Endothelial cell of umbilical vein (primary cell): ENCODE results near the gene SCAPER. TPM values are rescaled to one million over a fixed set of nuclear protein-coding genes. Genes with fewer than 3 reads are reported as not detected.

ENCODE experiments used
- BruUV-seq: library from RNA; stranded (reverse); fragments of 400-500 nt; replicated peaks from 2 replicates; lab custom pipeline; 2021; lab: Mats Ljungman, UMichigan
- CTCF ChIA-PET: fragments of 300-600, 350-600 bp; sonication (Branson Sonifier 250); formaldehyde crosslinking; loops from one replicate; lab custom pipeline; 2021; ENCODE audit warnings: antibody characterized with exemption, inconsistent platforms; lab: Charles Lee
- POLR2A ChIA-PET: fragments of 300-600, 350-600 bp; sonication (Branson Sonifier 250); formaldehyde crosslinking; loops from one replicate; lab custom pipeline; 2021; ENCODE audit warnings: antibody characterized with exemption, inconsistent platforms; lab: Charles Lee
- DNase-seq: peaks from one replicate; pipeline ENCODE4 v3.0.0-alpha.2; 2011; ENCODE audit warnings: low read depth, low spot score
- FAIRE-seq: peaks from 2 replicates; lab custom pipeline; 2011; peaks lifted over from hg19 to GRCh38; lab: Jason Lieb, UNC
- H2AFZ ChIP-seq: 2 replicates; pipeline ENCODE4 v1.6.0; 2012; ENCODE audit warnings: low read depth, low read length, control low read depth, inconsistent platforms
- H3K27ac ChIP-seq: 2 replicates; pipeline ENCODE4 v1.5.1; 2011; ENCODE audit warnings: low read depth, mild to moderate bottlenecking, control low read depth, low read length, moderate library complexity; ENCODE audit not compliant: insufficient read depth
- H3K27me3 ChIP-seq, 2 experiments: 2 replicates each; pipeline versions ENCODE4 v1.6.0 to v1.6.1; 2011; ENCODE audit warnings: low read length in 2 of 2, mixed read lengths in 1 of 2; ENCODE audit not compliant: control insufficient read depth in 2 of 2, insufficient read depth in 2 of 2
- H3K36me3 ChIP-seq, 2 experiments: 2 replicates in 1 of 2; 3 replicates in 1 of 2; pipeline ENCODE4 v1.5.1; 2011; ENCODE audit warnings: low read length in 2 of 2, mild to moderate bottlenecking in 1 of 2, moderate library complexity in 1 of 2; ENCODE audit not compliant: control insufficient read depth in 2 of 2, insufficient read depth in 2 of 2; ENCODE audit errors: extremely low read depth in 1 of 2
- H3K4me1 ChIP-seq: 3 replicates; pipeline ENCODE4 v1.5.1; 2011; ENCODE audit warnings: mild to moderate bottlenecking, low read length; ENCODE audit not compliant: control insufficient read depth, insufficient read depth; ENCODE audit errors: extremely low read depth
- H3K4me2 ChIP-seq: 2 replicates; pipeline ENCODE4 v1.6.1; 2011; ENCODE audit warnings: low read length, control low read depth, mixed read lengths; ENCODE audit not compliant: insufficient read depth
- H3K4me3 ChIP-seq, 3 experiments: fragments of 200-600 bp in 1 of 3; sonication (generic), shearing (Covaris generic) in 1 of 3; replicated peaks in 1 of 3; 2 replicates each; pipeline ENCODE4 v1.5.1; 2011 to 2016; ENCODE audit warnings: control low read depth in 3 of 3, low read length in 3 of 3, mild to moderate bottlenecking in 2 of 3, inconsistent platforms in 1 of 3, low read depth in 1 of 3, moderate library complexity in 1 of 3; ENCODE audit not compliant: insufficient read depth in 1 of 3
- H3K79me2 ChIP-seq: 2 replicates; pipeline ENCODE4 v1.6.0; 2012; ENCODE audit warnings: low read length, inconsistent platforms; ENCODE audit not compliant: control insufficient read depth, insufficient read depth
- H3K9ac ChIP-seq: replicated peaks from 2 replicates; pipeline ENCODE3; 2011; ENCODE audit warnings: low read length, control low read depth; ENCODE audit not compliant: insufficient read depth; ENCODE audit errors: extremely low read depth
- H3K9me1 ChIP-seq: replicated peaks from 3 replicates; pipeline ENCODE4 v1.6.0; 2011; ENCODE audit warnings: mild to moderate bottlenecking, low read length; ENCODE audit not compliant: control insufficient read depth, insufficient read depth; ENCODE audit errors: extremely low read depth
- H3K9me3 ChIP-seq: replicated peaks from 2 replicates; pipeline ENCODE4 v1.5.1; 2012; ENCODE audit warnings: low read length, inconsistent platforms; ENCODE audit not compliant: control insufficient read depth, insufficient read depth
- H4K20me1 ChIP-seq: replicated peaks from 2 replicates; pipeline ENCODE3; 2011; ENCODE audit warnings: mild to moderate bottlenecking, low read length; ENCODE audit not compliant: control insufficient read depth, insufficient read depth; ENCODE audit errors: extremely low read depth
- CTCF ChIP-seq, 2 donors: IDR thresholded peaks; 1 replicate in 1 of 2; 2 replicates in 1 of 2; pipeline ENCODE4 v1.5.1; 2011; ENCODE audit warnings: low read length in 2 of 2, mild to moderate bottlenecking in 2 of 2, moderate library complexity in 2 of 2, control low read depth in 1 of 2, inconsistent platforms in 1 of 2, low read depth in 1 of 2; ENCODE audit not compliant: insufficient read depth in 1 of 2; ENCODE audit errors: extremely low read depth in 1 of 2
- EZH2 ChIP-seq: IDR thresholded peaks from 2 replicates; pipeline ENCODE4 v1.6.1; 2012; ENCODE audit warnings: borderline replicate concordance, low read depth, mild to moderate bottlenecking, moderate library complexity, low read length, inconsistent platforms; ENCODE audit not compliant: severe bottlenecking
- FOS ChIP-seq: IDR thresholded peaks from 2 replicates; pipeline ENCODE4 v1.6.1; 2011; ENCODE audit warnings: mild to moderate bottlenecking, low read length, moderate library complexity, borderline replicate concordance; ENCODE audit not compliant: insufficient read depth
- GATA2 ChIP-seq: IDR thresholded peaks from 2 replicates; pipeline ENCODE4 v1.7.0; 2011; ENCODE audit warnings: low read depth, mild to moderate bottlenecking, moderate library complexity, mixed read lengths, low read length; ENCODE audit not compliant: insufficient read length, insufficient read depth
- JUN ChIP-seq: IDR thresholded peaks from 2 replicates; pipeline ENCODE4 v1.6.1; 2011; ENCODE audit warnings: borderline replicate concordance, low read depth; ENCODE audit not compliant: insufficient read length, insufficient read depth
- MAX ChIP-seq: IDR thresholded peaks from 2 replicates; pipeline ENCODE4 v1.6.1; 2011; ENCODE audit not compliant: insufficient read depth, insufficient read length
- MYC ChIP-seq: IDR thresholded peaks from one replicate; pipeline ENCODE4 v1.6.1; 2011; ENCODE audit warnings: mild to moderate bottlenecking, low read depth, low read length
- POLR2A ChIP-seq: IDR thresholded peaks from 2 replicates; pipeline ENCODE4 v1.6.1; 2012; ENCODE audit warnings: low read depth, mild to moderate bottlenecking, control low read depth, low read length
- POLR2AphosphoS5 ChIP-seq: IDR thresholded peaks from 2 replicates; pipeline ENCODE4 v1.6.1; 2012; ENCODE audit warnings: low read depth, mild to moderate bottlenecking, control low read depth, low read length, moderate library complexity; ENCODE audit not compliant: insufficient read depth
- dilution Hi-C: fragments of 300-500 bp; cut with MboI; formaldehyde crosslinking; loops from one replicate; pipeline ENCODE4 v1.15.0; 2019; ENCODE audit warnings: low sequenced_read_pairs; ENCODE audit not compliant: extremely low pct_ligation_motif_present
- intact Hi-C: fragments of 100-400 bp; cut with micrococcal nuclease; formaldehyde crosslinking; loops from one replicate; pipeline ENCODE4 v1.10.0; 2022
- polyA plus RNA-seq, 4 experiments: library from polyadenylated mRNA; depleted of rRNA in 3 of 4; stranded (reverse) in 3 of 4; unstranded in 1 of 4; fragments of >200 nt; gene quantifications; 2 replicates each; pipeline versions ENCODE4 v1.2.1 to v1.2.3, GENCODE V29; 2011 to 2012; ENCODE audit warnings: missing spikeins in 1 of 4
- total RNA-seq: library from RNA; stranded (reverse); gene quantifications from 2 replicates; pipeline ENCODE4 v1.2.3, GENCODE V29; 2021

SCAPER gene
- total and polyA plus RNA-seq, 2 donors (not counting 3 experiments of a cell fraction or from before 2014, with no cell fraction given) = 2.7 to 12.7 TPM

GRCh38 chr15:76483018-76483417, 422.1 kb downstream of the SCAPER start:
- H3K9me3 ChIP-seq = no peaks in the 10 kb centered on the region
- no peak overlapping the region for H2AFZ ChIP-seq
- DNase-seq = no peak
- intact Hi-C loops (no loop called here), dilution Hi-C loops (no loop called here)
- no peaks in the 10 kb centered on the region for H3K27me3 ChIP-seq
- no peak overlapping the region for H3K9ac ChIP-seq
- ChIA-PET CTCF (no interaction called here), POLR2A (no interaction called here)
- BruUV-seq = no TSS peak
- H3K27ac ChIP-seq = no peak overlapping the region
- H3K4me3 ChIP-seq = no peak overlapping the region
- no peaks in the 10 kb centered on the region for H3K4me1 ChIP-seq
- H3K9me1 ChIP-seq = no peaks in the 10 kb centered on the region
- H3K36me3 ChIP-seq = no peaks in the 10 kb centered on the region
- FAIRE-seq = no peak
- no peaks in the 10 kb centered on the region for H4K20me1 ChIP-seq
- no peak overlapping the region for H3K4me2 ChIP-seq
- no peaks in the 10 kb centered on the region for H3K79me2 ChIP-seq
- no peak for TF ChIP-seq POLR2AphosphoS5
- no peak for TF ChIP-seq MYC
- no peak for TF ChIP-seq EZH2
- TF ChIP-seq POLR2A = no peak
- TF ChIP-seq MAX = no peak
- TF ChIP-seq CTCF (IDR thresholded peaks at IDR 0.05; ENCODE audit: extremely low read depth in 1 of 2, insufficient read depth in 1 of 2, low read depth in 1 of 2, low read length in 2 of 2) = no peak
- TF ChIP-seq JUN = no peak

- no peaks in the 10 kb centered on the region for H3K27me3 ChIP-seq
- no peak overlapping the region for H2AFZ ChIP-seq
- H3K4me2 ChIP-seq = no peak overlapping the region
- DNase-seq (no peak), FAIRE-seq (no peak)
- no peak overlapping the region for H3K9ac ChIP-seq
- no peaks in the 10 kb centered on the region for H3K9me3 ChIP-seq
- H3K36me3 ChIP-seq = no peaks in the 10 kb centered on the region
- TF ChIP-seq GATA2 = no peak
- TF ChIP-seq EZH2 = no peak
- no peak for TF ChIP-seq FOS
- TF ChIP-seq POLR2AphosphoS5 = no peak
- TF ChIP-seq JUN = no peak
- TF ChIP-seq CTCF (IDR thresholded peaks at IDR 0.05; ENCODE audit: extremely low read depth in 1 of 2, insufficient read depth in 1 of 2, low read depth in 1 of 2, low read length in 2 of 2) = no peak
- no peak for TF ChIP-seq MYC
- no peak for TF ChIP-seq MAX
- TF ChIP-seq POLR2A = no peak
- ChIA-PET CTCF (no interaction called here), POLR2A (no interaction called here)
- no peaks in the 10 kb centered on the region for H3K9me1 ChIP-seq
- H4K20me1 ChIP-seq = no peaks in the 10 kb centered on the region
- H3K27ac ChIP-seq = no peak overlapping the region
- BruUV-seq = no TSS peak
- dilution Hi-C loops = no loop called here
- intact Hi-C loops = no loop called here
- no peak overlapping the region for H3K4me3 ChIP-seq
- no peaks in the 10 kb centered on the region for H3K79me2 ChIP-seq
- H3K4me1 ChIP-seq = no peaks in the 10 kb centered on the region
These were observed 424.9 kb downstream of the SCAPER start for GRCh38 chr15:76480267-76480666.
